DND-41 (cell line): ENCODE data around the gene FRAT2.

ENCODE experiments used
- CTCF ChIP-seq: IDR thresholded peaks from 2 replicates; pipeline ENCODE4 v1.5.1; 2012; ENCODE audit warnings: borderline replicate concordance, low read length, moderate library complexity, mild to moderate bottlenecking; ENCODE audit not compliant: poor library complexity, severe bottlenecking; ENCODE audit errors: extremely low read depth
- EZH2 ChIP-seq: IDR thresholded peaks from 3 replicates; pipeline ENCODE4 v1.6.1; 2012; ENCODE audit warnings: borderline replicate concordance, low read depth, mild to moderate bottlenecking, moderate library complexity, low read length, inconsistent platforms; ENCODE audit not compliant: severe bottlenecking

DNA sequence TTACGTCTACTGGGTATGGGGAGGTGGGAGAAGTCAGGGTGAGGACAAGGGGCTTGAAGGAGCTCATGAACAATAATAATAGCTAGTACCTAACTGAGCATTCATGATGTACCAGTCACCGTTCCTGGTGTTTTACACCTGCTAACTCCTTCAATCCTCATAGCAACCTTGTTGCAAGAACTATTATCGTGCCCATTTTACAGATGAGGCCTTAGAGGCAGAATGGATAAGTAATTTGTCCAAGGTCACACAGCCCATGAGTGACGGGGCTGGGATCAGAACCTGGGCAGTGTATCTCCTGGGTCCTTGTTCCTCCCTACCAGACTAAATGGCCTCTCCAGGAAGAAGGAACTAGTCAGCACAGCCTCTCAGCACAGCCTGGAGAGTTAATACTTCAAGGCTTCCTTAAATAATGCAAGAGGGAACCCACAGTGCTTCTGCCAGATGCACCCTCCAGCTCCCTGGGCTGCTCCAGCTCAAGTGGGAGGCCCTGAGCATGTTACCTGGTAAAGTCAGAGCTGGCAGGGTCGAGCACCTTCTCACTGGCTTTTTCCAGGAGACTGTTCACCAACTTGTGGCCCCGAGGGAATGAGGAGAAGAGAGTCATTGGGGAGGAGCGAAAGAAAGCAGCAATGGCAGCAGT, 37.8 kb upstream of the FRAT2 start:
- TF ChIP-seq CTCF (no peak), EZH2 (no peak)
